ENCODE results near the gene RBPJ. TPM values are rescaled to one million over a fixed set of nuclear protein-coding genes. Genes with fewer than 3 reads are reported as not detected.

The RBPJ gene
- polyA plus RNA-seq, 3 donors: 75.3 to 177 (median 128) TPM

- H3K4me1 ChIP-seq (ENCODE audit: control insufficient read depth in 1 of 2, insufficient read depth in 2 of 2, low read length in 2 of 2): peaks cover 18 to 33% of the 10 kb centered on the region in 2 donors
- H3K4me2 ChIP-seq (replicated peaks; ENCODE audit: extremely low read depth, low read length, poor library complexity, severe bottlenecking): no peak overlapping the region
- peak overlapping the region in 1 of 2 donors; percentile 44 for H3K27ac ChIP-seq (ENCODE audit: low read depth in 1 of 2, low read length in 2 of 2)
- intact Hi-C loops (cut with micrococcal nuclease): loop anchor here in 1 of 2 donors (10.0 kb wide), 1 partner anchor 50 kb away; no protein-coding TSS in a partner anchor
- H3K36me3 Mint-ChIP-seq: peaks cover 0 to 10% of the 10 kb centered on the region in 2 donors
- H3K4me1 Mint-ChIP-seq: peaks cover 40% of the 10 kb centered on the region
- TF ChIP-seq CTCF (IDR thresholded peaks at IDR 0.05): no peak
- peaks cover 100% of the 10 kb centered on the region for H3K79me2 ChIP-seq (ENCODE audit: insufficient read depth, low read length)
- peaks cover 100% of the 10 kb centered on the region for H4K20me1 ChIP-seq (ENCODE audit: insufficient read depth, low read length)
- no peak overlapping the region for H3K4me3 Mint-ChIP-seq
- peak overlapping the region in 3 of 7 donors; percentile 24 to 59 (median 32) for H3K27ac Mint-ChIP-seq
- H3K9me3 ChIP-seq (replicated peaks in 1 of 2; ENCODE audit: control insufficient read depth in 1 of 2, insufficient read depth in 1 of 2, low read length in 2 of 2): no peaks in the 10 kb centered on the region
- 0% methylated on average over 3 of the region's 3 CpGs for WGBS (ENCODE audit: insufficient coverage)
- H2AFZ ChIP-seq (ENCODE audit: insufficient read depth, low read depth, low read length, poor library complexity, severe bottlenecking): no peak overlapping the region
- H3K36me3 ChIP-seq (replicated peaks in 1 of 2; ENCODE audit: control insufficient read depth in 1 of 2, insufficient read depth in 2 of 2, low read length in 2 of 2): peaks cover 0 to 5% of the 10 kb centered on the region in 2 donors
- H3K27me3 ChIP-seq (ENCODE audit: control insufficient read depth in 2 of 2, insufficient read depth in 2 of 2, low read length in 2 of 2): no peaks in the 10 kb centered on the region
- H3K9ac ChIP-seq (ENCODE audit: insufficient read depth, low read length, poor library complexity, severe bottlenecking): no peak overlapping the region
- peaks cover 0 to 1% (median 0%) of the 10 kb centered on the region in 3 donors for H3K27me3 Mint-ChIP-seq (ENCODE audit: low read depth in 3 of 3)
- H3K4me3 ChIP-seq (replicated peaks in 1 of 3; ENCODE audit: low read depth in 2 of 3, low read length in 3 of 3): no peak overlapping the region
- no peaks in the 10 kb centered on the region for H3K9me3 Mint-ChIP-seq
- peak in 1 of 3 donors; percentile 18 for DNase-seq
Measured at GRCh38 chr4:26334366-26334765, 13.6 kb downstream of the RBPJ start.

- H3K9me3 Mint-ChIP-seq: no peaks in the 10 kb centered on the region
- no peak for TF ChIP-seq CTCF (IDR thresholded peaks at IDR 0.05)
- no peak overlapping the region for H3K27ac ChIP-seq (ENCODE audit: low read depth in 1 of 2, low read length in 2 of 2)
- no peak overlapping the region for H3K4me3 Mint-ChIP-seq
- intact Hi-C loops (cut with micrococcal nuclease): loop anchor here in 1 of 2 donors (10.0 kb wide), 1 partner anchor 47 kb away; no protein-coding TSS in a partner anchor
- peaks cover 3 to 14% of the 10 kb centered on the region in 2 donors for H3K4me1 ChIP-seq (ENCODE audit: control insufficient read depth in 1 of 2, insufficient read depth in 2 of 2, low read length in 2 of 2)
- DNase-seq: no peak
- no peak overlapping the region for H3K4me3 ChIP-seq (replicated peaks in 1 of 3; ENCODE audit: low read depth in 2 of 3, low read length in 3 of 3)
- no peaks in the 10 kb centered on the region for H3K27me3 Mint-ChIP-seq (ENCODE audit: low read depth in 3 of 3)
- peaks cover 100% of the 10 kb centered on the region for H4K20me1 ChIP-seq (ENCODE audit: insufficient read depth, low read length)
- H3K36me3 ChIP-seq (replicated peaks in 1 of 2; ENCODE audit: control insufficient read depth in 1 of 2, insufficient read depth in 2 of 2, low read length in 2 of 2): peaks cover 0 to 5% of the 10 kb centered on the region in 2 donors
- no peaks in the 10 kb centered on the region for H3K27me3 ChIP-seq (ENCODE audit: control insufficient read depth in 2 of 2, insufficient read depth in 2 of 2, low read length in 2 of 2)
- no peak overlapping the region for H3K9ac ChIP-seq (ENCODE audit: insufficient read depth, low read length, poor library complexity, severe bottlenecking)
- peaks cover 46% of the 10 kb centered on the region for H3K4me1 Mint-ChIP-seq
- no peaks in the 10 kb centered on the region for H3K9me3 ChIP-seq (replicated peaks in 1 of 2; ENCODE audit: control insufficient read depth in 1 of 2, insufficient read depth in 1 of 2, low read length in 2 of 2)
- H3K79me2 ChIP-seq (ENCODE audit: insufficient read depth, low read length): peaks cover 100% of the 10 kb centered on the region
- peak overlapping the region in 2 of 7 donors; percentile 3 to 25 for H3K27ac Mint-ChIP-seq
- WGBS (ENCODE audit: insufficient coverage): no CpG with 5 or more reads among the region's 2 CpGs
- H3K36me3 Mint-ChIP-seq: peaks cover 0 to 10% of the 10 kb centered on the region in 2 donors
- no peak overlapping the region for H3K4me2 ChIP-seq (replicated peaks; ENCODE audit: extremely low read depth, low read length, poor library complexity, severe bottlenecking)
- H2AFZ ChIP-seq (ENCODE audit: insufficient read depth, low read depth, low read length, poor library complexity, severe bottlenecking): no peak overlapping the region
Measured at GRCh38 chr4:26337612-26338011, 16.8 kb downstream of the RBPJ start.
